Right ventricle myocardium superior (tissue), 1 donor: Measurements from ENCODE around the gene SPAG17. TPM values are rescaled to one million over a fixed set of nuclear protein-coding genes. Genes with fewer than 3 reads are reported as not detected.

Experiments used
- ATAC-seq: fragments of 200-7000 bp; cut with Tn5 transposase; one replicate; pipeline ENCODE4 v1.9.1; 2020; ENCODE audit warnings: mild to moderate bottlenecking; ENCODE audit not compliant: poor library complexity
- DNase-seq: peaks from one replicate; pipeline ENCODE4 v3.0.0-alpha.2; 2020
- intact Hi-C: fragments of 100-400 bp; cut with DNase I; formaldehyde crosslinking; loops from one replicate; pipeline ENCODE4 v1.11.2; 2022
- total RNA-seq: library from RNA; stranded (reverse); fragmentation: NEBNext Ultra II Directional; extraction: Animal tissue kit (Norgen Biotek cat#: 25700); gene quantifications from one replicate; pipeline ENCODE4 v1.2.1, GENCODE V29; 2021
- donor health status: DM: no; HTN: yes; CAD: no; lungs with severe emphysema.

The SPAG17 gene
- total RNA-seq, 1 donor from 2014 or later: not detected

DNA sequence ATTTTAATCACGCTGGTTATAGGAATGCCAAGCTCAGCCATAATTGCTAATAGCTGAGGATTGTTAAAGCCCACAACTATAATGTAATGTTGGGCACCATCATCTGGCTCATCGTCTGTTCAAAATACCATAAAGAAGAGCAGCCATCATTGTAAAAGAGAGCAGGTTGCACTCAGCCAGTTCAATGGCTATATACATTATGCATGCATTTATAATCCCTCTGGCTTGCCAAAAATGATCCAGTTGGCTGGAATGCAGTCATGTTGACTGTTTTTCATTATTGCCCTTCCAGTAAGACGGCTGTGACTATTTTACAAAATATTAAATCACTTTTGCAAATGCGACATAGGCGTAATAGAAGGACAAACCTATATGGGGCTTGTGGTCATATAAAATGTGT is 85.3 kb downstream of the SPAG17 start:
- ATAC-seq (no peak), DNase-seq (no peak)
- intact Hi-C loops: no loop called here

DNA sequence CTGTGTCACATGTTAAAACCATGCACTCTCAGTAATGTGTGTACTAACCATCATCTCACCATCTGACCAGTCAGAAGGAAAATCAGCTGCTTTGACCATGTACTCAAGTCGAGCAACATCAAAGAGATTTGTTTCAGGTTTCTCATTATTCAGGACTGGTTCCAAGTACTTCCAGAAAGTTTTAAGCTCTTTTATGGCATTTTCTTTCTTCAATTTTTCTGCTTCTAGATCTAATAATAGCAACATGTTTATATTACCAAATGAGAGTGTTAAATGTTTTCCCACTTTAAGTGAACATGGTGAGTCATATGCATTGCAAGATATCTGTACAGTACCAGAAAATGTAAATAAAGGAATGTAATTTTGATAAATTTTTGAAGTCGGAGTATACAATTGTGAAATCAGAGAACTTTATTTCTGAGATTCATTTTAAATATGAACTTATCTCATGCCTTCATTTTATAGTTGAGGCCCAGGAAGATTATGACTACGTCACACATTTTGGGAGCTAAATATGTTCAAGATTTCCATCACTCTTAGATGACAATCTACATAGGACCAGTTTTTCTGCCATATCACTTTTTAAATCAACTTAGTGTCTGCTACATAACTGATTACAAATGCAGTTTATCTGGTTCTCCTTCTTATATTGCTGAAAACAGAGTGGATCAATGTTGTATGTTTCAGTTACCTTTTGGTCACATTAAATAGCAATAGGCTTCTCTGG is 87.2 kb downstream of the SPAG17 start:
- intact Hi-C loops: no loop called here
- no peak for ATAC-seq
- DNase-seq: no peak

DNA sequence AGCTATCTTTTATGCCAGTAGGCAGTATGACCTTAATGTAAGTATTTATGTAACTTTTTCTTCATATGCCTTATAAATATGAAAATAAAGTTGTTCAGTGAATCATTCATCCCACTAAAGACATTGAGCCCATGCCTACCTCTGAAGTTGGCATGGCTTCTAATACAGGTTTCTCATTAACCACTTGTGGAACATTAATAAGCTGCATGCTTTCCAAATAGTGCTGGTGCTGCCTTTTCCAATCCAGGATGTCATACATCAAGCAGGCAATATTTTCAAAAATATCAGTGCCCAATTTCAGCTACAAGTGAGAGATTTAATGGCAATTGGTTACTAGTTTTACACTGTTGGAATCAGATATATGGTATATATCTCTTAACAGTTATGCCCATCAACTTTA is 92.0 kb downstream of the SPAG17 start:
- intact Hi-C loops: no loop called here
- DNase-seq (no peak), ATAC-seq (no peak)

DNA sequence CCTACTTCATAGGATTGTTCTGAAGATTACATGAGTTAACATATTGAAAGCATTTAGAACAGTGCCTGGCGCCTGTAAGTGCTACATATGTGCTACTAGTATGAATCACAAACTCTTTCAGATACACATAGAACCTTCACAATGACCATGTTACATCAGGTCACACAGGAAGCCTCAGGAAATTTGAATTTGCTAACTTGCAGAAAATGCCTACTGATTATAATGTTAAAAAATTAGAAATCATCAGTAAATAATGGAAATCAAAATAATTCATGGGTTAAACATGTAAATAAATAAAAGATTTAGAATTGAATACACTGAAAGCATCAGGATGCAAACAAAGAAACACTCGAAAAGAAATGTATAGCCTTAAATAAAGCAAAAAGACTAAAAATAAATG is 94.9 kb downstream of the SPAG17 start:
- intact Hi-C loops: no loop called here
- DNase-seq (no peak), ATAC-seq (no peak)

DNA sequence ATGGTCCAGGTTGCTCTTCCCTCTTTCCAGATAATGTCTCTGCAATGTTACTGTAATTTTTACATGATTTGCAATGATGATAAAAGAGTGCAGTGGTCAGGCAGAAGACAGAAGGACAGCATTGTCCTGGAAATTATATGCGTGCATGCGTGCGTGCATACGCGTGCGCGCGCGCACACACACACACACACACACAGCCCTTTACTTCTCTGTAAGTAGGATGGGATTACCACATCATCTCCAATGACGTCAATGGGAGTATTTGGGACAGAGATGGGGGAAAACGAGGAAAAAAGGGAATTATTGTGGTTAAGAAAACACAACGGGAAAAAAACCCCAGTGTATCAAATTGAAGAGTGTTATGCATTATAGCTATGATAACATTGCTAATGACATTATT is 99.7 kb downstream of the SPAG17 start:
- ATAC-seq (no peak), DNase-seq (no peak)
- intact Hi-C loops: no loop called here

GRCh38 chr1:118084400-118084799 is 100.6 kb downstream of the SPAG17 start:
- DNase-seq: no peak
- intact Hi-C loops: no loop called here
- no peak for ATAC-seq

- ATAC-seq (no peak), DNase-seq (no peak)
- intact Hi-C loops: no loop called here
These were observed 102.0 kb downstream of the SPAG17 start for GRCh38 chr1:118082984-118083383.

- intact Hi-C loops: no loop called here
- DNase-seq (no peak), ATAC-seq (no peak)
These were observed 103.6 kb downstream of the SPAG17 start for GRCh38 chr1:118081387-118081786.

DNA sequence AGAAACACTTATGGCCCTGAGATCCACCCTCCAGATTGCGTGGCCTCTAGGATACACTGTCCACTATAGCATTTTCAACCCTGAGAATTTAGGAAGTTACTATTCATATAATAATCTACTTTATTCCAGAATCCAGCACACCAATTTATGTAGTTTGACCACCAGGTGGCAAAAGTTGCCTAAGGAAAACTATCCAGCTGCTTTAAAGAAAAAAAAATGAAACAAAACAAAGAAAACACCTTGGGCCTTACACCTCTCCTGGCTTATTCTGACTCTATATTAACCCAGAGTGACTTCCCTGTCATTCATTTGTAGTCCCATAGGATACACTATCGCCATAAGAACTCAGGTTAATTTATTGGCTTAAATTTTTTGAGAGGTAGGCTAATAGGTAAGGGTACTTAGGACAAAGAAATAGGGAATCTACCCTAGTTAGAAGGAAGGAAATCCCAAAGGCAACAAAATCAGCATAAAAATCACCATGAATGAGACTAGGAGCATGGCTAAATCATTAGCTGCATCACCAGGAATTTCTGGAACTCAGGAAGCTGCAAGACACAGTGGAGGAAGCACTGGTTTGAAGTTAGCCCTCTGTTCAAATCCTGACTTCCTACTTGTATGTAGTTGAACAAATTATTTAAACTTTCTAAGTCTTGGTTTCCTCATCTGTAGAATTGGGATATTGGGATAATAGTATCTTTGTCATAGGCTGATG is 107.5 kb downstream of the SPAG17 start:
- no peak for ATAC-seq
- intact Hi-C loops: no loop called here

DNA sequence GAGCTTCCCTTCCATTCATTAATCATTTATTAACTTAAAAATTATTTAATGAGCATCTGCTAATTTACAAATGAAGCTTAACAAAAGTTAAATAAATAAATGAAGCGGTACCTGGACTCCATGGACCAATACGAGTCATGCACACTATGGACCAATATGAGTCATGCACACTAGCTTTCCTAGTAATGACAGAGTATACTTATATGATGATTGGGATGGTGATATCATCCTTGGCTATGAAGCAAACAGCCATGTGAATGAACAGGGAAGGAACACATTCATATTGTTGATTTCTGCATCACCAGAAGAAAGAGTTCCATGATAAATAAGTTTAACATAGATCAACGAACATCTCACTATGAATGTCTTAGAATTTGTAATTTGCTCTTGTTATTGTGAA is 109.9 kb downstream of the SPAG17 start:
- no peak for DNase-seq
- ATAC-seq: no peak
- intact Hi-C loops: no loop called here

More for the DNA sequence above, 107.5 kb downstream of the SPAG17 start:
- no peak for DNase-seq

DNA sequence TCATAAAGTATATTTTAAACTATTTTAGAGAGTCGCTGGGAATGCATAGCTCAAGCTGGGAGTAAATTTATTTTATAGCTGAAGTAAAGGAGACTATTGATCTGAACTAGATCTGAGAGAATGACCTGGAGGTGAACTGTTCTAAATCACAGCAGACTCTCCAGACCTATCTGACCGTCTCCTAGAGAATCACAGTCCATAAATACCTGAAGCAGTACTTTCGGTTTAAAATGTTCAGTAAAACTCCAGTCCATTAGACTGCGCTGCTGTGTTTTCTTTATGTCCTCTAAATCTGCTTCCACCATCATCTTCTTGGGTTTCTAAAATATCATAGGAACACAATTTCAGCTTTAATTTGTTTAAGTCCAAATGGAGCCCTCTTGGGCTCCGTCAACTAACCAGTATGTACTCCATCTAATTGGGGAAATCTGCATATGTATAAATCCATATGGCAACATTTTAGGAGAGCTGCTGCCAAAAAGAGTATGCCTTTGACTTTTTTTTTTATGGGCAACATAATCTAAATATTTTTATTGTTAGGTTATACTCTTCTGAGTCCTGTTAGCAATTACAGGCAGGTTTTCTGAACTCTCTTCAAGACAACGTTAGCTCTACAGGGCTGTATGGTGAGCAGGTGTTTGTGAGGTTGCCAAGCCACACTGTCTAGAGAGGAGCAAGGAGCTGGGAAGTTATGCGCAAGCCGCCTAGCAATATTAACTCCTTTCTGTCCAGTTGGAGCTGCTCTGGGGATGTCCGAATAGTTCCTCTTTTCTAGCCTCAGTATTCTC is 111.2 kb downstream of the SPAG17 start:
- intact Hi-C loops: no loop called here

DNA sequence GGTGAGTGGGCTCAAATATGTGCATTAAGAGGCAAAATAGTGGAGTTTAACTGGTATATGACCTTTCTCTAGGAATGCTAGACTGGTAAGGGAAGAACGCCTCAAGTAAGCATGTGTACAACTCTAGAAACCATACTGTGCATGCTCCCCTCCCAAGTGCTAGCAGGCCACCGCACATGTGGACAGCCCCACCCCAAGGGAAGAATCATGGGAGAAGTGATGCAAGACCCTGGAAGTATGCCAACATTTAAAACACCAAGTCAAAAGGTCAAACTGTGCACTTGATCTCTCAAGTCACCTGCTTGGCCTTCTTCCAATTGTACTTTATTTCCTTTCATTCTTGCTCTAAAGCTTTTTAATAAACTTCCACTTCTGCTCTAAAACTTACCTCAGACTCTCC is 135.0 kb downstream of the SPAG17 start:
- DNase-seq (no peak), ATAC-seq (no peak)
- intact Hi-C loops: no loop called here

More for the DNA sequence above, 111.2 kb downstream of the SPAG17 start:
- DNase-seq (no peak), ATAC-seq (no peak)

DNA sequence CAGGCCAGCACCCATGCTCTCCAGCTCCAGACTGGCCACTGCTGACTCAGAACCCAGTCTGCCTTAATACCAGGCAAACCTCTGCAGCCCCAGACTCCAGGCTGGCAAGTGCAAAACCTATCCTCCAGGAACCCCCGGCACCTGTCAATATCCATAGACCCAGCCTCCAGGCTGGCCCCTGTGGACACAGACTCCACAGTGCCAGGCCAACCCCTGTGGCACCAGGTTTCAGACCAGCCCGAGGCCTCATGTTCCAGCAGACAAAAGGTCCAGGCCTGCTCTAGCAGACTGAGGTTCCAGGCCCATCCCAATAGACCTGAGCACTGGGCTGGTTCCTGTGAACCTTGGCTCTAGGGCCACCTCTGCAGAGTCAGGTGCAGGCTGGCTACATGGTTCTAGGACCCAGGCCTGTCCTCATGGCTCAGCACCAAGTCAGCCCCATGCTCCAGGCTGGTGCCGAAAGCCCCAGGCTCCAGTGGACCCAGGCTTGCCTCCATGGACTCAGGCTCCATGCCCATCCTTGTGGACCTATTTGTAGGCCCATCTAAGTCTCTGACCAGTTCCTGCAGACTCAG is 137.3 kb downstream of the SPAG17 start:
- no peak for DNase-seq
- intact Hi-C loops: no loop called here
- ATAC-seq: no peak

- intact Hi-C loops: no loop called here
- ATAC-seq: no peak
These were observed 137.9 kb downstream of the SPAG17 start for GRCh38 chr1:118047006-118047649.

GRCh38 chr1:118043624-118044023 is 141.4 kb downstream of the SPAG17 start:
- intact Hi-C loops: no loop called here
- DNase-seq (no peak), ATAC-seq (no peak)

More at GRCh38 chr1:118047006-118047649, 137.9 kb downstream of the SPAG17 start:
- no peak for DNase-seq

DNA sequence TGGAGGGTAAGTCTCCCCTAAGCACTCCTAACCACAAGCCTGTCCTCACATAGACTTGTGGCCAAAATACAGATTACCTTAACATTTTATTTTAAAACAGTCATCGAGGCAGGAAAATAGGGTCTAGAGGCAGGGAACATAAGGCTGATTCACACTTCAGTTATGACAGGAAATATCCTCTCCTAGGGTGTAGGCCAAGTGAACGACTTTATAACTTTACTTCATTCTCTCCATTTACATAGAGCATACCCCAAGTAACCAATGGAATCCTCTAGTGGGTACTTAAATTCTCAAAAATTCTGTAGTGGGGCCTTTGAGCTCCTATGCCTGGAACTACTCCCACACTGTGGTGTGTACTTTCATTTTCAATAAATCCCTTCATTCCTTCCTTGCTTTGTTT is 142.5 kb downstream of the SPAG17 start:
- intact Hi-C loops: no loop called here

DNA sequence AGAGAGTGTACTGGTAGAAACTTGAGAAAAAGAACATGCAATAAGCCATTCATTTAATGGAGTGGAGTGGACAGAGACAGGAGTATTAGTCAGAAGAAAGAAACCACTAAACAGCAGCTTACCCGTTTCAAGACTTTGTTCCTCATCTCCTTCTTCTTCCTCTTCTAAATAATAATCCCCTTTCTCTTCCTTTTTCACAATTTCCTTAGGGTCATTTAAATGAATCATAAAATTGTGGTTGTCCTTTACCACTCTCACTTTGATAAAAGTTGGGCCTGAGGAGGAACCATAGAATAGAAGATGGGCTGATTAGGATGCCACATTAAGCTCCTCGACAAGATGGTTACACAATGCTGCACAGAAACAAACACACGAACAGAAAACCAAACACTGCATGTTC is 145.9 kb downstream of the SPAG17 start:
- no peak for ATAC-seq
- no peak for DNase-seq
- intact Hi-C loops: no loop called here

More for the DNA sequence above, 142.5 kb downstream of the SPAG17 start:
- DNase-seq (no peak), ATAC-seq (no peak)

- intact Hi-C loops: no loop called here
- no peak for ATAC-seq
- DNase-seq: no peak
These were observed 152.1 kb downstream of the SPAG17 start for GRCh38 chr1:118032883-118033282.

DNA sequence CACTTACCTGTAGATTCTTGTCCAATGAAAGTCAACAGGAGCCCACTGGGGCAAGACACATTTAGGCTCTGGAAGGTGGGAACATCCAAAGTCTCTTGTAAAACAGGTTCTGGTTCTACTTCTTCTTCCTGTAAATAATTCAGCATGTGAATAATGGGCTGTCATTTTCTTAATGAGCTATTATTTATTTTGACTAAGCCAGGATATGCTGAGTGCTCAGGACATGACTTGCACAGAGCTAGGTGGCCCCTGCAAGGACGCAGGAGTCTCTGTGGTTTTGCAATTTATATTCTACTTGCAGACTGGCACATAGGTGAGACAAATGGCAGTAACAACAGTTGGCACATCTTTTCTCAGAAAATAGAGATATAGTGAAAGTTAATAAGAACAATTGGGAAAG is 156.8 kb downstream of the SPAG17 start:
- DNase-seq (no peak), ATAC-seq (no peak)
- intact Hi-C loops: no loop called here
